Thyroid gland (tissue), 4 donors: ENCODE data around the gene SLC43A2.

Experiments used
- POLR2A ChIP-seq, 2 donors: fragments of 450-650 bp; IDR thresholded peaks; one replicate each; pipeline ENCODE4 v1.6.1; 2017; ENCODE audit warnings: antibody characterized with exemption in 2 of 2, mild to moderate bottlenecking in 2 of 2, moderate library complexity in 1 of 2
- TF ChIP-seq, protein P1 (sequence below), 6 experiments: fragments of 200-600 bp in 3 of 6; fragments of 450-650 bp in 3 of 6; sonication (generic) in 3 of 6; IDR thresholded peaks; one replicate each; pipeline ENCODE4 v1.5.1; 2016 to 2019; ENCODE audit warnings: antibody characterized with exemption in 6 of 6, mild to moderate bottlenecking in 2 of 6, inconsistent platforms in 1 of 6, moderate library complexity in 1 of 6

DNA sequence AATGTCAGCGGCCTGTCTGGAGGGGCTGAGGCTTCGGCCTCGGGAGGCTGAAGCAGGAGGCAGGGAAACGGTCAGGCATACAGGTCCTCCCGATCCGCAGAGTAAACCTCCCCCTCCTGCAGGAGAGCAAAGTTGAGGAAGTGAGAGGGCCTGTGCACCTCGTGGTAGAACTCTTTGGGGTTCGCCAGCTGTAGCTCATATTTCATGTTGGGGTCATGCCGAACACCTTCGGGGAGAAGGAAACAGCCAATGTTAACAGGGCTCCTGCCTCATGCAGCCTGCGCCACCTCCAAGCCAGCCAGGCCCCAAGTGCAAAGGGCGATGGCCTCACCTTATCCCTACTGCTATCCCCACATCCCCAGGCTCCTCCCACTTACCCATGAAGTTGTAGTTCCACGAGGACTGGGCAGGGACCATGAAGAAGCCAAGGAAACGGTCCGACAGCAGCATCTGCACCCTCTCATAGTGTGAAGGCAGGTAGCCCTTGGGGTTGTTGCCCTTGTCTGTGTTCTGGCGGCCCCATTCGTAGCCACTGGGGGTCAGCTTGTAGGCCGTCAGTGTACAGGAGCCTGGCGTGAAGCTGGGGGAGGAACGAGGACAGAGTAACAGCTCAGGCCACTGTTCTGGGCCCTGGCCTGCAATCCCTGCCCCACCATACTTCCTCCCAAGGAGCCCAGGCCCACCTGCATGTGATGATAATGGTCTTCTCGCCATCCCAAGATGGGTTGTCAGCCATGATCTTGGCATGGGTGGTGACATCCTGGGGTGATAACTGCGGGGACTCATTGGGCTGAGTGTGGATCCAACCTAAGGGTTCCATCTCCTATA, 22.3 kb upstream of the SLC43A2 start:
- TF ChIP-seq POLR2A (IDR thresholded peaks at IDR 0.05) = no peak
- TF ChIP-seq, protein P1, sequence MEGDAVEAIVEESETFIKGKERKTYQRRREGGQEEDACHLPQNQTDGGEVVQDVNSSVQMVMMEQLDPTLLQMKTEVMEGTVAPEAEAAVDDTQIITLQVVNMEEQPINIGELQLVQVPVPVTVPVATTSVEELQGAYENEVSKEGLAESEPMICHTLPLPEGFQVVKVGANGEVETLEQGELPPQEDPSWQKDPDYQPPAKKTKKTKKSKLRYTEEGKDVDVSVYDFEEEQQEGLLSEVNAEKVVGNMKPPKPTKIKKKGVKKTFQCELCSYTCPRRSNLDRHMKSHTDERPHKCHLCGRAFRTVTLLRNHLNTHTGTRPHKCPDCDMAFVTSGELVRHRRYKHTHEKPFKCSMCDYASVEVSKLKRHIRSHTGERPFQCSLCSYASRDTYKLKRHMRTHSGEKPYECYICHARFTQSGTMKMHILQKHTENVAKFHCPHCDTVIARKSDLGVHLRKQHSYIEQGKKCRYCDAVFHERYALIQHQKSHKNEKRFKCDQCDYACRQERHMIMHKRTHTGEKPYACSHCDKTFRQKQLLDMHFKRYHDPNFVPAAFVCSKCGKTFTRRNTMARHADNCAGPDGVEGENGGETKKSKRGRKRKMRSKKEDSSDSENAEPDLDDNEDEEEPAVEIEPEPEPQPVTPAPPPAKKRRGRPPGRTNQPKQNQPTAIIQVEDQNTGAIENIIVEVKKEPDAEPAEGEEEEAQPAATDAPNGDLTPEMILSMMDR (IDR thresholded peaks at IDR 0.05) = no peak
